ENCODE measurements around the gene FASN.

The FASN gene

DNA sequence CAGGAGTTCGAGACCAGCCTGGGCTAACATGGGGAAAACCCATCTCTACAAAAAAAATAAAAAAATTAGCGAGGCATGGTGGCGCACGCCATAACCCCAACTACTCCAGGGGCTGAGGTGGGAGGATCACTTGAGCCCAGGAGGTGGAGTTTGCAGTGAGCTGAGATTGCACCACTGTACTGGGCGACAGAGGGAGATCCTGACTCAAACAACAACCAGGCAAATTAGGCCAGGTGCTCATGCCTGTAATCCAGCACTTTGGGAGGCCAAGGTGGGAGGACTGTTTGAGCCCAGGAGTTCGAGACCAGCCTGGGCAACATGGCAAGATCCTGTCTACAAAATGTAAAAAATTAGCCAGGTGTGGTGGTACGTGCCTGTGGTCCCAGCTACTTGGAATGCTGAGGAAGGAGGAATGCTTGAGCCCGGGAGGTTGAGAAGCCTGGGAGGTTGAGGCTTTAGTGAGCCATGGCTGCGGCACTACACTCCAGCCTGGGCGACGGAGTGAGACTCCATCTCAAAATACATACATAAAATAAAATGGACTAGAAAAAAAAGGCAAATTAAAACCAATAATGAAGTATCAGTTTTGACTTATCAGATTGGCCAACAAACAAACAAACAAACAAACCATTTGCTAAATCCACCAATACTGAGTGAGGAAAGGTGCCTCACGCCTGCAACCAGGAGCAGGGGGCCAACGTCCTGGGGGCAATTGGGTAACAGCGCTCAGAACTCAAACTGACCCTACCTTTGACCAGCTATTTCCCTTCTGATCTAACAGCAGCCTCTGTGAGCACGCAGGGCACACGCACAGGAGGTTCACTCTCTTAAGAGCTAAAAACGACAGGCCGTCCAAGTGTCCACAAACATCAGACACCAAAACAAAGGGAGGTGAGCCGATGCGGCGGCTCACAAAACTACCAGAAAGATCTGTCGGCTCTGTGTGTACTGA lies 19.4 kb upstream of the FASN start:
- DNase-seq = no peak

DNA sequence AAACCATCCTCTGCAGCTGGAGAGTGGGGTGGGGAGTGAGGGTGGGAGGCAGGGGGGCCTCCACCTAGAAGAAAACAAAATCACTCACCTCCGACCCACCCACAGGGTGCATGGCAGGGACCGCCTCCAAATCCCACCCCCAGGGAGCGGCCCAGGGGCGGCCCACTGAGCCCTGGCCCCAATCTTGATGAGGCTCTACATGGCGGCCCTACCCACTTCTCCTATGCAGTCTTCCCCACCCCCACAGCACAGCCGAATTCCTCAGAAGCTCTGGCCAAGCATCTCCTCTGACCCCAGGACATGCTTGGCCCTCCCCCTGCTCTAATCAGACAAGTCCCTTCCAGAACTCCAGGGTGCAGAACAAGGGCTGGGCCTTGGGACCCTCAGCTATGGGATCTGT lies 18.2 kb upstream of the FASN start:
- no peak for DNase-seq

DNA sequence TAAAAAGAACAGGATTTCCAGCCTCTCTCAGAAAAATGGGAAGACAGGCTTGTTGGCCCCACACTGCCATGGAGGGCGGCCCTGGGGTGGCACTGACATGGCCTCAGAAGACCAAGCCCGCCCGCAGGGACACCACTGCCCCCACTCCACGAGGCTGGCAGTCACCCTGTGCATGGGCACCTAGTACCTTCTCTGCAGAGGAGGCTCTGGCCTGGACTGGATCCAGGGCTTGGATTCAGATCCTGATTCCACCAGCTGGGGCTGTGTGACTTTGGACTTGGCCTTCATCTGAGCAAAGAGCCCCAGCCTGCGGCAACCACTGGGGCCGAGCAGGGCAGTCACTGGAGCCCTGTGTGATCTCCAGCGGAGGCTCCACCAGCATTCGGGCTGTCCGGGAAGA lies 16.8 kb upstream of the FASN start:
- no peak for DNase-seq

DNA sequence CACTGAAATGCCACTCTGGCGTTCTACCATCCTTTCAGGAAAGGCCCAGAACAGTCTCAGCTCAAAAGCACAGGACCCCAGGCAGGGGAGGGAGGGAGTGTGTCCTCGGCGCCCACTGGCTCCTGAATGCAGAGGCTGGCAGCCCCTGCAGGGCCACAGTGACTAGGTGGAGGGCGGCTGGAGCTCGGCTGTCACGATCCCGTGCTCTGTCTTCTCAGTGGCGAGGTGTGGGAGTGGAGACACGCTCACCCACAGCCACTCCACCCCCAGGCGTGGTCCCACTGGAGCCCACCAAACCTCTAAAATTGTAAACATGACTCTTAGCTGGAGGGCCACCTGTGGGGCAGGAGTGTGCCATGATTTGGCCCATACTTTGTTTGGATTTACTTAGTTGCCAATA lies 16.4 kb upstream of the FASN start:
- DNase-seq = no peak

DNA sequence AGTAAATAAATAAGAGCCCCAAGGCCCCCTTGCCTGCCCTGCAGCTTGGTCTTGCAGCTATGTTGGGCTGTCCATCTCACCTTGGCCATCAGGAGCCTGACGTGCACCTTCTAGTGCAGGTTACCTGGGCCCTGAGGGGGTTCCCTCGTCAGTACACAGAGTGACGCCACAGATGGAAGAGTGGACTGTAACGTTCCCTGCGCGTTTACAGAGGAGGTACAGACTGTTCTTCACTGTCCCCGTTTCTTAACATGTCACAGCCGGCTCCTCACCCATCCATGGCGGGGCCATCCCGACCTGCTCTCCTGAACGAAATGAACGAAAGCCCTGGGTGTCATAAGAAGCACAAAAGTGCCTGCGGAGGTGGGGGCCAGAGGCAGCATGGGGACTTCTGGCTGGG lies 15.9 kb upstream of the FASN start:
- no peak for DNase-seq

DNA sequence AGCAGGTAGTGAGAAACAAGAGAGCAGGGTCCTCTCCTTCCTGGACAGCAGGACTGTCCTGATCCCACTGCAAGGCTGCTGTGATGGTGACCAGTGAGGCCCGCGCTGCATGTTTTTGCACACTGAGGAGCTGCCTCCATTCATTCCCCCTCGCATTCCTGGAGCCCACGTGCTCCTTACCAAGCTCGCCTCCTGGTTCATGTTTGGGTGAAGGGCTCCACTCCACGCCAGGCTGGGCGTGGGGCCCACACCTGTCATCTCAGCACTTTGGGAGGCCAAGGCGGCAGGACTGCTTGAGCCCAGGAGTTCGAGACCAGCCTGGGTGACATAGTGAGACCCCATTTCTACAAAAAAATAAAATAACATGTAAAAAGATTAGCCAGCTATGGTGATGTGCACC lies 15.4 kb upstream of the FASN start:
- DNase-seq = no peak

DNA sequence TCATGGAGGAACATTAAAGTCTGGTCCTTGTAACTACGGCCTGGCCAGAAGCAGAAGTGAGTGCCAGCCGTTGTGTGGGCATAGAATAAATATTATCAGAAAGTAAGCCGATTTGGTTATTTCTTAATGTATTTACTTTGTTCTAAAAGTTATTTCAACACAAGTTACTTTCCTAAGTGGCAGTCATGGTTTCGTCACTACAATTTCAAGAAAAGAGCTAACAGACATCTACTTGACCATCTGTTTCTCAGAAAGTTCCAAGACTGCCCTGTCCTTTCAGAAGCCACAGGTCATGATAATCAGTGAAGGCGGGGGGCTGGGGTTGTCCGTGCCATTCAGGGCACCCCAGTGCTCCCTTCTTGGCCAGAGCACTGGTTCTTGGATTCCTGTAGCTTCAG lies 14.9 kb upstream of the FASN start:
- no peak for DNase-seq

DNA sequence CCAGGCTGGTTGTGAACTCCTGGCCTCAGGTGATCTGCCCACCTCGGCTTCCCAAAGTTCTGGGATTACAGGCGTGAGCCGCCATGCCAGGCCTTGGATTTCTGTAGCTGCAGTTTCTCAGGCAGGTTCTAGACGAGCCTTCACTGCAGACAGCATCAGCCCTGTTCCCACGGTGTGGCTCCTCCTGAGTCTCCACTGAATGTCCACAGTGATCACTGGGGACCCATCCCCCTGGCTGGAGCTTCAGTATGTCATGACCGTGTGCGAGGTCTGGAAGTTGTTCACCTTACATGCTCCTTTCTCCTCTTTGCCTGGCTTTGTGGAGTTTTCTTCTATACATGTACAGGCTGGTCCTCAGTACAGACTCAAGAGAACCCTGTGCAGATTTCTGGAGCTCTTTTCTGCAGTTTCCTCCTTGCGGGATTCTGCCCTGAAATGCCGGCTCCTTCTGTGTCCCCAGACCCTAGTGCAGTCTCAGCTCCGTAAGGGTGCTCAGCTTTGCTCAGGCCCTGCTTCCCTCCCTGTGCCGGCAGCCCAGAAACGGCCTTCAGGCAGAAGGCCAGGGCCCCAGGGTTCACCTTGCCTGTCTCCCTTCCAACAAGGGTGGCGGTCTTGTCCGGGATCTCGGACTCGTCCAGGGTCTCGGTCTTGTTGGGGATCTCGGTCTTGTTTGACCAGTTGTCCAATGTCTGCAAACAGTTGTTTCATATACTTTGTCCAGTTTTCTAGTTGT lies 14.3 kb upstream of the FASN start:
- no peak for DNase-seq

DNA sequence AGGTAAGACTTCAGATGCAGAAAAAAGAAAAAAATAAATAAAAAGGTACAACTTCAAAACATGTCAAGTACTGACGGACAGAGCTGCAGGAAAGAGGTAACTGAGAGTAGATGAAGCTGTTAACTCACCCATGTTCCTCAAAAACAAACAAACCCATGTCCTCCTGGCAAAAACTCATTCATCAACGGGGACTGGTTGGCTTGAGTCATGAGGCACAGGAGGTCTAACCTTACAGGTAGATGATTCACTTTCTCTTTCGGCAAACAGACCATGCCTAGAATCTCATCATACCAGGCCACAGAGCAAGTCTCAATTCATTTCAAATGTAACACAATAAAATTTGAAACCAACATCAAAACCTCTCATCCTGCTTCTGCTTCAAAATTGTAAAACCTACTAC lies 12.3 kb upstream of the FASN start:
- peak; percentile 24 for DNase-seq

DNA sequence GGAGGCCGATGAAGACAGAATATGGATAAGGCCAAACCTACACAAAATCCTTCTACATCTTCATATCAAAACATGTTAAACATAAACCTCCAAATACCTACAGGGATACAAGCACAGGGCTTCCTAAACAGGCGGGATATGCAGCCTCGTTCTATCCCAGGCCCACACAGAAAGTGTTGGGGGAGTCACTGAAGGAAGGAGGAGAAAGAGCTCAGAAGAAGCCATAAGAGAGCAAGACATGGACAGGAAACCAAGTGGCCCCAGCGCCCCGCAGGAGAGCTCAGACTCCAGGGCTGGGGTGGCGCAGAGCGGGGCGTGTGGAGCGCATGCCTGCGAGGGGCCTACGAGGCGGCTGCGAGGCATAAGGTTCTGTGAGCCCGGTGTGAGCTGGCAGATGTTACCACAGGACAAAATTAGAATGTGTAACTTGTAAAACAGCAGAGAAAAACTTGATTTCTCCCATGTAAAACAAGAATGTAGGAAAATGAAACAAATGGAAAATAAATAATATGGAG lies 11.0 kb upstream of the FASN start:
- no peak for DNase-seq

DNA sequence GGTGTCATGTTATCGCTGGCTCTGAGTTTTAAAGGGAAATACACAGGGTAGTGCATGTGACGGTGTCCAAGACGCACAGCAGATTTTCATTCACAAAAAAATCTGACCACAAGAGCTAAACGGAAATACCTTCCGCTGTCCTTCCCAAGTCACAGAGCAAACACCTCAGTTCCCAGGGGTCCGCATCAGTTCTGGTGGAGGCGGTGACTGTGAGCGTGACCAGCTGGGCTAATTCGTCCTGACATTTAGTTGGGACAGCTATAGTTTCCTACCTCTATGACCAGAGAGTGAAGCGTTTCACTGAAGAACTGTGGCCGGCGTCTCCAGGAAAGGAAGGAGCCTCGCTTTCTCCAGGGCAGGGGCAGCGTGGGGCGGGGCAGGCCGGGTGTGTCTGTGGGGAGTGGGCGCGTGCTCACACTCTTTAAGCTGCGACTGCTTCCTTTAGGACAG lies 10.5 kb upstream of the FASN start:
- DNase-seq = no peak

DNA sequence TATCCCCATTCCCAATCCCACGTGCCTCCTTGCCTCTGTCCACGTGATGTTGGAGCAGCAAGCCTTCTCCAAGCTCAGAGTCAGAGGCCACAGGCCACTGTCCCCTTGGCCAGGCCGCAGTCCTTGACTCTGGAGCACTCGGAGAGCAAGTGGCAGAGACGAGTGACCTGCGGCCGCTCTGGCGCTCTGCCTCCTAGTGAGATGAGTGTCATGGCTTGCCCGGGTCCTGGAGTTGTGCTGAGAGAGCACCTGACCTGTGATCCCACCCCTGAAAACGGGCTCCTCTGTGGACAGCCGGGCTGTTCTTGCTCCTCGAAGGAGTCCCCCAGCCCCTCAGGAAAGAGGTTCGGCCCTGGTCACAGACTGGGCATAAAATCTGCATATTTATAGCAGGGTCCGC lies 10.0 kb upstream of the FASN start:
- no peak for DNase-seq

DNA sequence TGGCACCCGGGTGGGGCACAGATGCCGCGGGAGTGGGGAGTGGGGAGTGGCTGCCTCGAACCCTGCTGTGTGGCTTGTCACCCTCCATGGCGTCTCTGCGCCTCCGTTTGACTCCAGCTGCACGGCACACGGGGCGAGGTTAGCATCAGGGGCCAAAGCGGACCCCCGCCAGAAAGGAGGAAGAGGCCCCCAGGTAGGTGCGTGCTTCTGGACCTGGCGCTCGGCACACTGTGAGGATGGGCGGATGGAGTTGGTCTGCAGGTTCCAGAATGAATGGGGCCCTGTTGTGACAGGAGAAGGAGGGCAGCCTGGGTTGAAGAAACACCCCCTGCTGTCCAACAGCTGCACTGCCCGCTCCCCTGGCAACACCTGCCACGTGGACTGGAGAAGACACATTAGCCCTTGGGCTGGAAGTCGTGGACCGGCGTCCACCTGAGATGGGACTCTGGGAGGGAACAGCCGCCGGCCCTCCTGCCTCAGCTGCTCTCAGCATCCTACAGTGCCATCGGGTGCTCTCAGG lies 9.4 kb upstream of the FASN start:
- no peak for DNase-seq

DNA sequence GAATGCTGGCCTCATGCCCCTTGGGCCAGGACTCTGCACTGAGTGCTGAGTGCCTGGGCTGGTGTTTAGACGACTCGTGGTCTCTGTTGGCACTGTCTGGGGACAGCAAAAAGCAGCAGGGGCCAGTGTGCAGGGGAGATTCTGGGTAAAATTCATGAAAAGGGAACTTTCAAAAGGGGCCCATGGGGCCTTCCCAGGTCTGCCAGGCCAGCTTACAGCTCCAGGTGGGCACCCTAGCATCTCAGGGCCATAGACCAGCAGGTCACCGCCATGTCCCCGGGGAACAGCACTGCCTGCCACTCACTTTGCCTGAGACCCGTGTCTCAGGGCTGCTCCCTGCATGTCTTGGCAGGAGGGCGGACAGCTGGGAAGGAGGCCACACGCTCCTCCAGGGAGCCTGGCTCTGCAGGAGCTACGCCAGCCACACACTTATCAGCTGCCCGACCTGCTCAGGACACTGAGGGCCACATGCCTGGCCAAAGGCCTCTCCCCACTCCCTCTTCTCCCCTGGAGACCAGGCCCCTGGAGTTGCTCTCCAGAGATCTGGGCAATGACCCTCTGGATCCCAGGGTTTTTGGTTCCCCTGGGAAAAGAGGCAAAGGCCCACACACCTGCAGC lies 8.8 kb upstream of the FASN start:
- DNase-seq = no peak

DNA sequence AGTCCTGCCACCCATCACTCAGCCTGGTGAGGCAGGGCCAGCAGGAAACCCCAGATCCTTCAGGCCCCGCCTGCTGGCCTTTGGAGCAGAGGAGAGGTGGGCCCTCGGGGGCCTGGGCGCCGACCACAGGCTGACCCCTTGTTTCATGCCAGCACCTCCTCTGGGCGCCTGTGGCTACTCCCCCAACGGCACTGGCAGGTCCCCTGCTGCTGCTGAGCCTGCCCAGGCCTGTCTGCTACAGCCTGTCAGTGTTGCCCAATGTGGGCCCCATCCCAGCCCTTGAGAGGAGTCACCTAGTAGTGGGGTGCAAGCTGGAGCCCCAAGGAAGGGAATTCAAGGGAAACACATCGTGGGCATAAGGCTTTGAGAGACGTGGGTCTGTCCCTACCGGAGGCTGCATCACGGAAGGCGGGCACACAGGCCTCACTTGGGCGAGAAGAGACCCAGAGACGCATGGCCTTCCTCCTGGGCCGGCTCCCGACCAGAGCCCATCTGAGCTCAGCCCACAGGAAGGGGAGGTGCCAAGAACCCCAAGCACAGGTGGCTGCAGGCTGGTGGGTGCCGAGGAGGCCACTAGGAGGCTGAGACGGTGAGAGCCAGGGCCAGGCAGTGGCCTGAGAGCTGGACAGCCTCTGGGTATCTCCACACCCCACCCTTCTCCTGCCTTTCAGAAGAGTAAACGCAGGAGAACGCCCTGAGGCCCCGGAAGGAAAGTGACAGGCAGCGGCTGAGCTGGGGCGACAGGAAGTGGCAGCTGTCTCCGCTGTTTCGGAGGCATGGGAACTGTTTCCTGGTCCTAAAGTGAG lies 8.0 kb upstream of the FASN start:
- DNase-seq = peak; percentile 67

DNA sequence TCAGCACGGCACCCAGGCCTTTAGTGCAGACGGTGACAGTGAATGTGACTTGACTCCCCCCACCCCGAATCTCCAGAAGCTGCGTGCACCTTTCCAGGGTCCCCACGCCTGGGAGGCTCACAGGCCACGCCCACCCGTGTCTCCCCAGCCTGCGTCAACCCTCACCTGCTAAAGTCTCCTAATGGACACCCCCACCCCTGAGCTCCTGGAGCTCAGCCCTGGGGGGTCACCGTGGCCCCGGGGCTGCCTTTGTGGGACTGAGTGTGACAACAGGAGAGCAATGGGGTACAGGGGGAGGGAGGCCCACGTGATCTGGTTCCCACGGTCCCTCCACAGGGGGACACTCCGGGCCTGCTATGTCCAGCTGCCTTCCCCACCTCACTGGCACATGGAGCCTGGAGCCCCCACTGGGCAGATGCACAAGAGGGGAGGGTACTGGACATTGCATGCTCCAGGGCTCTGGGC lies 7.4 kb upstream of the FASN start:
- DNase-seq = no peak

DNA sequence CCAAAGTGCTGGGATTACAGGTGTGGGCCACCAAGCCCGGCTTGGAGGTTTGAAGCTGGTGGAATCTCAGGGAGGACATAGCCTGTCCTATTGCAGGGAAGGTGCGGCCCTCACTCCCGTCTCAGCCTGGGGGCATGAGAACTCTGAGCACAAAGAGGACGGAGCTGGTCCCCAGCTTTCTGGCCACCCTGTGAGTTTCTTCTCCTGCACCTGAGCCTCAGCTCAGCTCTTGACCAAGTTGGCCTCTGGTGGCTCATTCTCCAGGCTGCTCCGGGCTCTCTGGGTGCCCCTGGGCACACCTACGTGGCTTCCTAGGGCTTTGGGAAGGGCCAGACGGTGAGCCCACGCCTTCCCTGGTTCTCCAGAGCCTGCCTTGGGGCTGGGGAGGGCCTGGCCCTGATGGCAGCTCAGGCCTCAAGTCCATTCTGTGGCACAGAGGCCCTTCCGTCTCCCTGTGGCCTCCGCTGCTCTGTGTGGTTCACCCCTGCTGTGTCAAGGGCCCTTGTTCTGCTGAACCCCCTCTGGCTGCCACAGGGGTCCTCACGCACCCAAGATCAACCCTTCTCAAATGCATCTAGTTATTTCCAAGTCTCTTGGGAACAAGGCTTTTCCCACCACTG lies 6.9 kb upstream of the FASN start:
- DNase-seq = no peak

DNA sequence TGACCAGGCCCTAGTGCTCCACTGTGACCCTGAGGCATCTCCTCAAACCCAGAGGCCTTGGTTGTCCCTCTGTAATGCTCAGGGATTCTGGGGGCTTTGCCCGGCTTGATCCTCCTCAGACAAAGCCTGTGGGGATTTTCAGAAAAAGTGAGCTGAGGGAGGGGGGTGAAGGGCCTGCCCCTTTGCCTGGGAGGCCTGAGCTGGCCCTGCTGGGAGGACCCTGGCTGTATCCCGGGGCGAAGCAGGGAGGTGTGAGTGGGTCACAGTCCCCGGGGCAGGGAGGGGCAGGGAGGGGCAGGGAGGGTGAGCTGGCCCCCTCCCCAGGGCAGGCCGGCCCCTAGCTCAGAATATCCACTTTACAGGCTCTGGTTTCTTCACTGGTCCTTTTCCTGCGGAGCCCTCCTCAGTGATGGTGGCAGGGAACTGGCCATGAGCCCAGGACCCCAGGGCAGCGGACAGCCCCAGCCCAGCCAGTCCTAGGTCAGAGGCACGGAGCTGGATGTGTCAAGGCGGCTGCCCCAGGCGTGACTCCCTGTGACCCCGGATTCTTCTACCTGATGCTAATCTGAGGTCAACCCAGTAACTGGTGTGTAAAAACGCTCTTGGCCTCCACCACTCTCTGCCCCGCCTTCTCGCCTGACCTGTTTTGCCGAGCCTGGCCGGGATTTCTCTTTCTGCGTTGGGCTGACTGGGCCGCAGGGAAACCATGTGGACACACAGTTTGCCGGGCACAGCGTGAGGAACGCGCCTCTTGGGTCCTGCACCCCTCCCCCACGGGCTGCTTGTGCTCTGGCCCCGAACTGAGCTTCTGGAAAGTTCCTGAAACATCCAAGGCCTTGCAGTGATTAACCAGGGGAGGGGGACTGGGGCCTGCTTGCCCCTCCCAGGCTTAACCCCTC lies 5.8 kb upstream of the FASN start:
- no peak for DNase-seq

DNA sequence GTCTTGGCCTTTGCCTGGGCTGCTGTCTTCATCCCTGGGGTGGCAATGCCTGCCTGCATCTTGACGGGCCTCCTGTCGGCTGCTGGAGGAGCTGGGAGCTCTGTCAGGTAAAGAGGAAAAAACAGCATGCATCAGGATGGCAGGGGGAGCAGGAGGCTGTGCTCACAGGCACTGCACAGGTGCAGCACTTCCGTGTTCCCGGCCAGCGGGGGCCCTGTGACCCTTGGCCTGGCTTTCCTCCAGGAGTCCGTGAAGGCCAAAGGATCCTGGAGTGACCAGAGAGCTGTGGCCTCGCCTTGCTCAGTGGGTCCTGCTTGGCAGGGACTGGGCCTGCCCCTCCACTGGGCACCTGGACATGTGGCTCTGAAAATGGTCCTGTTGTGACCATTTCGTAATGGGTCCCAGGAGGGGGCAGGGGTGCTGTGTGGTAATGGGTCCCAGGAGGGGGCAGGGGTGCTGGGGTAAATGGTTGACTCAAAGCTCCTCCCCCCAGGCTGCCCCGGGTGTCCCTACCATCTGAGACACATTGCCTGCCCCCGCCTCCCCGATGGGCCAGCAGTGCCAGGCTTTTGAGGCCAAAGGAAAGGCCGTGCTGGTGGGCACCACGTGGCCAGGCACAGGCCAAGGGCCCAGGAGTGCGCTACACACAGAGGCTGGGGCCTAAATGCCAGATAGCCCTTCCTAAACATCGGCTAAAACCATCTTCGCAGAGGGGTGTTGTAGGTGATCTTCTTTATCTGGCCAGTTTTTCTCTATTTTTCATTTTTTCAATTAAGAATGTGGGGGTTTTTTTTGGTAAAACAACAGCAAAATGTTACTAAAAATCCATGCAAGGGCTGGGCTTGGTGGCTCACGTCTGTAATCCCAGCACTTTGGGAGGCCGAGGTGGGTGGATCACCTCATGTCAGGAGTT lies 4.0 kb upstream of the FASN start:
- DNase-seq = no peak

DNA sequence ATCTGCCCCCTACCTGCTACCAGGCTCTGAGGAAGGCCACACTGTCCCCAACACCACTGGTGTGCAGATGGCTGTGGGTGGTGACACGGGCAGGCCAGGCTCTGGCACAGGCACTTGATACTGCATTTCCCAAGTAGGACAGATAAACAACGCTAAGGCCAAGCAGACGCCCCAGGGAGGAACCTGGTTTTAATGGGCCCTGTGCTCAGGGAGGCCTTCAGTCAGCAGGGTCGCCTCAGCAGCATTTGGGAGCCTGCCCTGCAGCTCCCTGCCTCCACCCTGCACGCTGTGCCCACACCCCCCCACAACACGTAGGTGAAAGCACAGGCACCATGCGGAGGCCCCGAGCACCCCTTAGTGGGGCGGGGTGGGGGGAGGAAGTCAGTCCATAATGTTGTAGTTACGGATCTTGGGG lies 3.3 kb upstream of the FASN start:
- no peak for DNase-seq

Measured in CD4-positive, alpha-beta T cell treated with Interleukin-4 for 4 hours (primary cell).